BLaER1 treated with 17β-estradiol and CSF1 and Interleukin-3, amounts not matched to agents 10 nM and 100 nM (cell line): ENCODE results near the gene RPAP3.
A peak's percentile ranks its signal among the peaks of the same experiment; 100 is the strongest.

Source experiments
- H3K27ac ChIP-seq, 11 experiments: shearing (Covaris generic); formaldehyde crosslinking; 2 replicates each; pipeline ENCODE4 v1.8.1; 2022
- H3K27me3 ChIP-seq, 11 experiments: shearing (Covaris generic); formaldehyde crosslinking; 2 replicates each; pipeline ENCODE4 v1.8.1; 2022
- H3K36me3 ChIP-seq, 11 experiments: shearing (Covaris generic); formaldehyde crosslinking; 2 replicates each; pipeline ENCODE4 v1.8.1; 2022
- H3K4me1 ChIP-seq, 10 experiments: shearing (Covaris generic); formaldehyde crosslinking; 2 replicates each; pipeline ENCODE4 v1.8.1; 2022
- H3K4me2 ChIP-seq, 11 experiments: shearing (Covaris generic); formaldehyde crosslinking; 2 replicates each; pipeline ENCODE4 v1.8.1; 2022
- H3K4me3 ChIP-seq, 10 experiments: shearing (Covaris generic); formaldehyde crosslinking; 2 replicates each; pipeline ENCODE4 v1.8.1; 2022
- H3K9ac ChIP-seq, 11 experiments: shearing (Covaris generic); formaldehyde crosslinking; 2 replicates each; pipeline ENCODE4 v1.8.1; 2022
- H3K9me3 ChIP-seq, 11 experiments: shearing (Covaris generic); formaldehyde crosslinking; replicated peaks in 1 of 11; 2 replicates each; pipeline ENCODE4 v1.8.1; 2022
- H4K20me1 ChIP-seq, 11 experiments: shearing (Covaris generic); formaldehyde crosslinking; 2 replicates each; pipeline ENCODE4 v1.8.1; 2022
- Cebpa-rat ChIP-seq, 11 experiments: shearing (Covaris generic); IDR thresholded peaks; 2 replicates each; pipeline ENCODE4 v1.8.1; 2022

The RPAP3 gene

DNA sequence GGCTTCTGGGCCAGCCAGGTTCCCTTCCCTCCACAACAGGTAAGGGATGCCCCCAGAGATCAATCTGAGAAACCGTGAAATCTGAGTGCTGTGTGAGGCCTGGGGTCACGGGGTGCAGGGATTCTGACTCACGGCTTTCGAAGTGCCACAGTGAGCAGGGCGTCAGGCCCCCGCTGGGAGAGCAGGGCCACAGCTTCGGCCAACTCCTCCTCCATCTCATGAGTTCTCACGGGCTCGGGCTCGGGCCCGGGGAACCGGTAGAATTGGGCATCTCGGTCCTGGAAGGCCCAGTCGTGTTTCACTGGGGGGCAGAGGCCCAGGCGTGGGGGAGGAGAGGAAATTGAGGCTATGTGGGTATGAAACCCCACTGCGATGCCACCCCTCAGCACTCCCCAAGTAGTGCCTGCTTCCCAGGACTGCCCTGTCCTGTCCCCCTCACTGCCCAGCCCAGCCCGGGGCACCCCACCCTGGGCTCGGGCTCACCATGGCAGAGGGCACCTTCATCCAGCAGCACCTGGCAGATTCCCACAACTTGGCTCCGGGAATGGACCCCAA is 45.2 kb upstream of the RPAP3 start:
- Histone ChIP-seq H3K9me3 (no peaks in the 10 kb centered on the region), H3K4me3 (no peak overlapping the region), H3K4me1 (peaks cover 41 to 100% (median 90%) of the 10 kb centered on the region in 10 experiments), H3K9ac (0 out of 22 replicates have a peak overlapping the region, but pooled peaks of 2 of the 11 experiments have one; percentile 14 to 15), H3K27ac (peak overlapping the region in 2 of 11 experiments; percentile 8 to 25; a peak in 2 of 22 replicates), H3K36me3 (no peaks in the 10 kb centered on the region), H3K4me2 (peak overlapping the region; percentile 30 to 99 (median 97); a peak in 21 of 22 replicates), H3K27me3 (no peaks in the 10 kb centered on the region), H4K20me1 (peaks cover 0 to 17% (median 0%) of the 10 kb centered on the region in 11 experiments; a peak in 3 of 22 replicates)
- TF ChIP-seq Cebpa-rat (IDR thresholded peaks at IDR 0.05): no peak

DNA sequence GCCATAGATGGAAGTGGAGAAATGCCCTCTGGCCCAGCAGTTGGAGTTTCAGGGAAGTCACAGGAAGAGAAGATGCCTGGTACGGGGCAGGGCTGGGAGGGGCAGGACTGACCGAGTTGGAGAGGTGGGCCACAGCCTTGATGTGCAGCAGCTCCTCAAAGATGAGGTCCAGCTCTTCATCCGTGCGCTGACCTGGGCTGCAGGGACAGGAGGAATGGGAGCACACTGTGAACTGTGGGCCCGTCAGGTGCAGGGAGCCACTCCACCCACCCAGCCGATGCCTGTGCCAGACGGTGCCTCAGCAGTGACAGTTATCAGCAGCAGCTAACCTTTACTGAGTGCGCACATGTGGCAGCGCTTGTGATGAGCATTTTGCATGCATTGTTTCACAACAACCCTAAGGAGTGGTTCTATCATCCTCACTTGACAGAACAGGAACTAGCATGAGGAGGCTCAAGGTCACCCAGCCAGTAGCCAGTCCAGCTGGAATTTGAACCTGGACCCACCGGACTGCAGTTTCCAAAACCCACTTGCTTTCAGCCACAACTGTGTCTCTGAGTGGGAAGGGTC is 44.5 kb upstream of the RPAP3 start:
- Histone ChIP-seq H3K4me3 (no peak overlapping the region), H3K27me3 (no peaks in the 10 kb centered on the region), H3K4me2 (peak overlapping the region; percentile 30 to 99 (median 97)), H3K36me3 (no peaks in the 10 kb centered on the region), H3K9ac (0 out of 22 replicates have a peak overlapping the region, but pooled peaks of 1 of the 11 experiments have one; percentile 15), H4K20me1 (peaks cover 0 to 24% (median 0%) of the 10 kb centered on the region in 11 experiments; a peak in 3 of 22 replicates), H3K4me1 (peaks cover 35 to 100% (median 83%) of the 10 kb centered on the region in 10 experiments), H3K9me3 (no peaks in the 10 kb centered on the region), H3K27ac (0 out of 22 replicates have a peak overlapping the region, but pooled peaks of 1 of the 11 experiments have one; percentile 8)
- TF ChIP-seq Cebpa-rat (IDR thresholded peaks at IDR 0.05): no peak

DNA sequence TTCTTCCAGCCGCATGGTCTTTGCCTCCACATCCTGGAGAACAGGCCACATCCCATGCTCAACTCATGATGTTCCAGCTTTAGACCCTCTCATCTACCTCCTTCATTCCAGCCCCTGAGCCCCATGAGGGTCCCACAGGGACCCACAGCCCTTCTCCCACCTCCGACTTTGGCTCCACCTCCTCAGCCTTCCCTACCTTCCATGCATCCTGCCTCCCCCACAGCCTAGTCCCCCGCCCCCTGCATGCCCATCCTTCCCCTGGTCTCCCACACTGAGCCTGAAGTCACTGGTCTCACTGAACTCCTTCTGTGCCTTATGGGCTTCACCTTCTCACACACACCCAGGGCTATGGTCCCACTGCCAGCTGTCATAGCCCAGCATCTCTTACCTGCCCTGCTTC is 43.1 kb upstream of the RPAP3 start:
- Histone ChIP-seq H3K27me3 (no peaks in the 10 kb centered on the region), H4K20me1 (peaks cover 0 to 29% (median 0%) of the 10 kb centered on the region in 11 experiments; a peak in 3 of 22 replicates), H3K9ac (no peak overlapping the region), H3K27ac (no peak overlapping the region), H3K4me3 (no peak overlapping the region), H3K4me2 (peak overlapping the region in 6 of 11 experiments; percentile 9 to 97 (median 28); a peak in 6 of 22 replicates), H3K36me3 (no peaks in the 10 kb centered on the region), H3K4me1 (peaks cover 23 to 99% (median 73%) of the 10 kb centered on the region in 10 experiments), H3K9me3 (no peaks in the 10 kb centered on the region)
- no peak for TF ChIP-seq Cebpa-rat (IDR thresholded peaks at IDR 0.05)

DNA sequence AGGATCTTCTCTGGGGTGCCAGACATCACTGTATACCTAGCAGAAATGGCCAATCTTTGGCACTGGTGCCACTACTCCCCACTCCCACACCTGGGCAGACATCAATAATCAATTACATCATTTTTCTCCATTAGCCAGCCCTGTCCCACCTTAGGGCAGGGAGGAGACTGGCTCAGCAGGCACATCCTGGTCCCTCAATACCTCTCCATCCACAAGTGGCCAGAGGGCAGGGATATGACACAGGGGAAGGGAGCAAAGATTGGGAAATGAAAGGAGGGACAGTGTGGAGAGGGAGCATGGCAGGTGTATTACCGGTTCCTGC is 42.6 kb upstream of the RPAP3 start:
- Histone ChIP-seq H3K36me3 (no peaks in the 10 kb centered on the region), H3K27ac (no peak overlapping the region), H4K20me1 (peaks cover 0 to 33% (median 0%) of the 10 kb centered on the region in 11 experiments; a peak in 5 of 22 replicates), H3K4me1 (peaks cover 23 to 99% (median 73%) of the 10 kb centered on the region in 10 experiments), H3K9ac (no peak overlapping the region), H3K9me3 (no peaks in the 10 kb centered on the region), H3K27me3 (no peaks in the 10 kb centered on the region), H3K4me3 (no peak overlapping the region), H3K4me2 (peak overlapping the region in 3 of 11 experiments; percentile 33 to 97 (median 43); a peak in 2 of 22 replicates)
- TF ChIP-seq Cebpa-rat (IDR thresholded peaks at IDR 0.05): no peak

DNA sequence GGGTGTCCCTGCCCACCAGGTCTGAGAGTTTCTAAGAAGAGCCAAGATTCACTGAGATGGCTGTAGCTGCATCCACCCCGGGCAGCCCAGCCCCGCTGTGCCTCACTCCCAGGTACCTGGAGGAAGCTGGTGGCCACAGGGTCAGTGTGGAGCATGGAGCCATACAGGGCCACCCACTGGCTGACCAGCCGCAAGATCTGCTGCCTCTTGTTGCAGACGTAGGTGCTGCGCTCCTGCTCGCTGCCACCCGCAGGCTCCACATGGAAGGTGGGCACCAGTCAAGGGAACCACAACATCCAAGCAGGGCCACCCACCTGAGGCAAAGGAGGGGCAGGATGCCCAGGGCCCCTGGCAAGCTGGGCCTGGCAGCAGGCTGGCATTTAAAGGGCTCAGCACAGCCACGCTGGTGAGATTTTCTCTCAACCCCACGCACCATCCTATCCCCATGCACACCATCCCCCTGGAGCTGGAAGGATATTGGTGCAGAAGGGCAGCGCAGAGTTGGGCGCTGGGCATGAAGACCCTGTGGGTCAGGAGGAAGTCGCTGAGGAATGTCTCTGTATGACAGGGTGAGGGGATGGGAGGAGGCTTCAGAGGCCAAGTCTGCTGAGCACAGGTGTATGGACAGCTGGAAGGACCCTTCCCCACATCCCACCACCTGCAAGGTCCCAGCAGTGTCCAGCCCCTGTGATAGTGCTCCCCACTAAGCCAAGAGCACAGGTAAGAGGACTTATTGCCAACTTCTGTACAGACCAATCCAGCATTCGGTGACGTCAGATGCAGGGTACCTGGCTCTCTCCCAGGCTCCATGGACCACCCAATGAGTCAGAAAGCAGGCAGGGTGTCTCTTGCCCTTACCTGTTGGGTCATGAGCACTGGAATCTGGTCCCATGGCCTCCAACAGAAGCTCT is 42.0 kb upstream of the RPAP3 start:
- no peaks in the 10 kb centered on the region for H3K36me3 ChIP-seq
- H3K9me3 ChIP-seq: no peaks in the 10 kb centered on the region
- TF ChIP-seq Cebpa-rat (IDR thresholded peaks at IDR 0.05): no peak
- H3K27me3 ChIP-seq: no peaks in the 10 kb centered on the region
- no peak overlapping the region for H3K27ac ChIP-seq
- peak overlapping the region in 6 of 11 experiments; percentile 8 to 41 (median 28); a peak in 8 of 22 replicates for H3K4me2 ChIP-seq
- peaks cover 19 to 98% (median 72%) of the 10 kb centered on the region in 10 experiments; a peak in 19 of 20 replicates for H3K4me1 ChIP-seq
- no peak overlapping the region for H3K9ac ChIP-seq
- no peak overlapping the region for H3K4me3 ChIP-seq
- H4K20me1 ChIP-seq: peaks cover 0 to 37% (median 0%) of the 10 kb centered on the region in 11 experiments; a peak in 5 of 22 replicates

DNA sequence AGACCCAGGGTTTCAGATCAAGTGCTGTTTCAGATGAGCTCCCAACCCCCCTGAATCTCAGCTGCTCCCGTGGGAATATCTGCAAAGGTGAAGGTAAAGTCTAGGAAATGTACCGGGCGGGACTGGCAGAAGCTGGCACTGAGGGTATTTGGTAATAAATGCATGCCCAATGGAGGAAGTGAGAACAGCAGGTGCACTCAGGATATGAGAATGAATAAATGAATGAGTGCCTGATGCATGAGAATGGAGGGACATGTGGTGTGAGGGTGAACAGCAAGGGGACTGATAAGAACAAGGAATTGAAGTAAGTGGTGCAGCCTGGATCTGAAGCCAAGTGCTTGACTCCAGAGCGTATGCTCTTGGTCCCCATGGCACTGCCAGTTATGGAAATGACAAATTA is 41.3 kb upstream of the RPAP3 start:
- peaks cover 0 to 37% (median 0%) of the 10 kb centered on the region in 11 experiments; a peak in 6 of 22 replicates for H4K20me1 ChIP-seq
- no peak overlapping the region for H3K4me3 ChIP-seq
- peak overlapping the region in 7 of 11 experiments; percentile 4 to 41 (median 34); a peak in 10 of 22 replicates for H3K4me2 ChIP-seq
- peaks cover 21 to 98% (median 70%) of the 10 kb centered on the region in 10 experiments for H3K4me1 ChIP-seq
- no peaks in the 10 kb centered on the region for H3K9me3 ChIP-seq
- H3K27ac ChIP-seq: no peak overlapping the region
- no peaks in the 10 kb centered on the region for H3K36me3 ChIP-seq
- no peak for TF ChIP-seq Cebpa-rat (IDR thresholded peaks at IDR 0.05)
- no peaks in the 10 kb centered on the region for H3K27me3 ChIP-seq
- H3K9ac ChIP-seq: no peak overlapping the region

DNA sequence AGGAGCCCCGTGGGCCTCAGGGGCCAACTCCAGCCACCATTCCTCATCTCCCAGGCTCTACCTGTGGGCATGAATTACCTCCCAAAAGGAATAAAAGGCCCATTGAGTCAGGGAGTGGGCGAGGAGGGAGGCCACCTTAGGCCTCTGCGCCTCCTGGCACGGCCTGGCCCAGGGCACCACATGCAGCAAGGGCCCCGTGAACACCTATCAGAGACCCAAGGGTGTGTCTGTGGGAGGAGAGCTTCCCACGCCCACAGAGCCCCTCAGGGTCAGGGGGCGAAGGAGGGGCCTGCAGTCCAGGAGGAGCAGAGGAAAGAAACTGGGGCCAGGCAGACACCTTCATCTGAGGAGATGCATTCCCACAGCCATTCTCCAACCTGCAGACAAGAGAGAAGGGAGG is 40.7 kb upstream of the RPAP3 start:
- Histone ChIP-seq H3K4me1 (peaks cover 27 to 98% (median 70%) of the 10 kb centered on the region in 10 experiments), H3K36me3 (no peaks in the 10 kb centered on the region), H3K9me3 (no peaks in the 10 kb centered on the region), H4K20me1 (peaks cover 0 to 37% (median 0%) of the 10 kb centered on the region in 11 experiments; a peak in 6 of 22 replicates), H3K9ac (peak overlapping the region in 1 of 11 experiments; percentile 31; a peak in 1 of 22 replicates), H3K27ac (no peak overlapping the region), H3K4me3 (no peak overlapping the region), H3K4me2 (peak overlapping the region in 8 of 11 experiments; percentile 4 to 41 (median 26); a peak in 10 of 22 replicates), H3K27me3 (no peaks in the 10 kb centered on the region)
- TF ChIP-seq Cebpa-rat (IDR thresholded peaks at IDR 0.05): no peak

DNA sequence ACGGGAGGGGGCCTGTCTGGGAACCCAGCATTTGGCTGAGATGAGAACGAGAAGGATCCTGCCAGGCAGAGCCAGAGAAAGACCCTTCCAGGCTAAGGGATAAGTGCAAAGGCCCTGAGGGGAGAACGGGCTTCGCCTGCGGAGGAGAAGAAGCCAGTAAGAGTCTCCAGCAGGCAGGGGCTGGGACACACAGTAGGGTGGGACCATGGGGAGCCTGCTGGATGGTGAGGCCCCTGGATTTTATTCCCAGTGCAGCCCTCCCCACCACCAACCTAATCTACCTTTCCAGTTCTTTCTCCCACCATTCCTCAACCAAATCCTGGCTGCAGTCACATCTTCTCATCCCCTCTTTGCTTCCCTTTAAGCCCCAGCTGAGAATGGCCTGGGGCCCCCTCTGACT is 40.2 kb upstream of the RPAP3 start:
- H3K4me3 ChIP-seq: no peak overlapping the region
- H3K9me3 ChIP-seq: no peaks in the 10 kb centered on the region
- peaks cover 0 to 37% (median under 1%) of the 10 kb centered on the region in 11 experiments; a peak in 9 of 22 replicates for H4K20me1 ChIP-seq
- H3K4me1 ChIP-seq: peaks cover 28 to 97% (median 70%) of the 10 kb centered on the region in 10 experiments
- peak overlapping the region in 6 of 11 experiments; percentile 4 to 41 (median 36); a peak in 7 of 22 replicates for H3K4me2 ChIP-seq
- H3K27me3 ChIP-seq: no peaks in the 10 kb centered on the region
- H3K9ac ChIP-seq: no peak overlapping the region
- H3K27ac ChIP-seq: no peak overlapping the region
- no peak for TF ChIP-seq Cebpa-rat (IDR thresholded peaks at IDR 0.05)
- H3K36me3 ChIP-seq: no peaks in the 10 kb centered on the region
